ENCODE measurements around the gene DCUN1D4.
"Not testable (repeated sequence)": the region's sequence is repeated elsewhere in the genome, so short reads cannot be mapped to it uniquely, and the experiment has no call there.

DCUN1D4 gene

DNA sequence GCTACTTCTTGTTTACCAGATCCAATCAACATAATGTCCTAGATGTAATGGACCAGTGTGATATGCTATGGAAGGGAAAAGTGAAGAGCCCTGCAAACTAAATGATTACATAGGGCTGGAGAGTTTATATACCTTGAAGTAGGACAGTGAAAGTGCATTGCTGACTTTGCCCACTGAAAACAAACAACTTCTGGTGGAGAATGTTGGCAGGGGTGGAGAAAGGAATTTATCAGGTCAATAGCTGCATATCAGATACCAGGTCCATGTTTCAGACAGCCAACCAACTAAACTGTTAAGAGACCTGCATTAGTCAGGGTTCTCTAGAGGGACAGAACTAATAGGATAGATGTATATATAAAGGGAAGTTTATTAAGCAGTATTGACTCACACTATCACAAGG is 82.4 kb downstream of the DCUN1D4 start:
- no peaks in the 10 kb centered on the region for H3K36me3 ChIP-seq (ENCODE audit: insufficient read depth, low read length)
- no peaks in the 10 kb centered on the region for H3K27me3 ChIP-seq (ENCODE audit: insufficient read depth, low read length)
- no peak overlapping the region for H2AFZ ChIP-seq (ENCODE audit: low read depth, low read length)
- no peaks in the 10 kb centered on the region for H3K4me1 ChIP-seq (ENCODE audit: insufficient read depth, low read length)
- no peak overlapping the region for H3K4me3 ChIP-seq (ENCODE audit: low read length)
- no peaks in the 10 kb centered on the region for H3K9me3 ChIP-seq (ENCODE audit: low read length)

- Histone ChIP-seq H3K4me1 (ENCODE audit: insufficient read depth, low read length) (no peaks in the 10 kb centered on the region), H2AFZ (ENCODE audit: low read depth, low read length) (no peak overlapping the region), H3K9me3 (ENCODE audit: low read length) (no peaks in the 10 kb centered on the region), H3K4me3 (ENCODE audit: low read length) (no peak overlapping the region), H3K27me3 (ENCODE audit: insufficient read depth, low read length) (no peaks in the 10 kb centered on the region), H3K36me3 (ENCODE audit: insufficient read depth, low read length) (no peaks in the 10 kb centered on the region)
These were observed 87.6 kb downstream of the DCUN1D4 start for GRCh38 chr4:51930557-51930956.

GRCh38 chr4:51931461-51931860 is 88.5 kb downstream of the DCUN1D4 start:
- no peaks in the 10 kb centered on the region for H3K9me3 ChIP-seq (ENCODE audit: low read length)
- H3K4me1 ChIP-seq (ENCODE audit: insufficient read depth, low read length) = no peaks in the 10 kb centered on the region

GRCh38 chr4:51932261-51932660 is 89.3 kb downstream of the DCUN1D4 start:
- no peaks in the 10 kb centered on the region for H3K4me1 ChIP-seq (ENCODE audit: insufficient read depth, low read length)
- no peak overlapping the region for H2AFZ ChIP-seq (ENCODE audit: low read depth, low read length)
- H3K4me3 ChIP-seq (ENCODE audit: low read length) = no peak overlapping the region
- H3K27me3 ChIP-seq (ENCODE audit: insufficient read depth, low read length) = no peaks in the 10 kb centered on the region
- no peaks in the 10 kb centered on the region for H3K9me3 ChIP-seq (ENCODE audit: low read length)
- H3K36me3 ChIP-seq (ENCODE audit: insufficient read depth, low read length) = no peaks in the 10 kb centered on the region

More at GRCh38 chr4:51931461-51931860, 88.5 kb downstream of the DCUN1D4 start:
- Histone ChIP-seq H3K27me3 (ENCODE audit: insufficient read depth, low read length) (no peaks in the 10 kb centered on the region), H3K4me3 (ENCODE audit: low read length) (no peak overlapping the region), H2AFZ (ENCODE audit: low read depth, low read length) (no peak overlapping the region), H3K36me3 (ENCODE audit: insufficient read depth, low read length) (no peaks in the 10 kb centered on the region)

- no peak overlapping the region for H3K4me3 ChIP-seq (ENCODE audit: low read length)
- H3K9me3 ChIP-seq (ENCODE audit: low read length) = no peaks in the 10 kb centered on the region
These were observed 89.7 kb downstream of the DCUN1D4 start for GRCh38 chr4:51932684-51933083.

GRCh38 chr4:51940460-51940859 is 97.5 kb downstream of the DCUN1D4 start:
- H3K9me3 ChIP-seq (ENCODE audit: low read length); H2AFZ ChIP-seq (ENCODE audit: low read depth, low read length); H3K36me3 ChIP-seq (ENCODE audit: insufficient read depth, low read length); H3K27me3 ChIP-seq (ENCODE audit: insufficient read depth, low read length); H3K4me1 ChIP-seq (ENCODE audit: insufficient read depth, low read length); H3K4me3 ChIP-seq (ENCODE audit: low read length): not testable (repeated sequence)

More at GRCh38 chr4:51932684-51933083, 89.7 kb downstream of the DCUN1D4 start:
- Histone ChIP-seq H3K27me3 (ENCODE audit: insufficient read depth, low read length) (no peaks in the 10 kb centered on the region), H3K4me1 (ENCODE audit: insufficient read depth, low read length) (no peaks in the 10 kb centered on the region), H3K36me3 (ENCODE audit: insufficient read depth, low read length) (no peaks in the 10 kb centered on the region), H2AFZ (ENCODE audit: low read depth, low read length) (no peak overlapping the region)

DNA sequence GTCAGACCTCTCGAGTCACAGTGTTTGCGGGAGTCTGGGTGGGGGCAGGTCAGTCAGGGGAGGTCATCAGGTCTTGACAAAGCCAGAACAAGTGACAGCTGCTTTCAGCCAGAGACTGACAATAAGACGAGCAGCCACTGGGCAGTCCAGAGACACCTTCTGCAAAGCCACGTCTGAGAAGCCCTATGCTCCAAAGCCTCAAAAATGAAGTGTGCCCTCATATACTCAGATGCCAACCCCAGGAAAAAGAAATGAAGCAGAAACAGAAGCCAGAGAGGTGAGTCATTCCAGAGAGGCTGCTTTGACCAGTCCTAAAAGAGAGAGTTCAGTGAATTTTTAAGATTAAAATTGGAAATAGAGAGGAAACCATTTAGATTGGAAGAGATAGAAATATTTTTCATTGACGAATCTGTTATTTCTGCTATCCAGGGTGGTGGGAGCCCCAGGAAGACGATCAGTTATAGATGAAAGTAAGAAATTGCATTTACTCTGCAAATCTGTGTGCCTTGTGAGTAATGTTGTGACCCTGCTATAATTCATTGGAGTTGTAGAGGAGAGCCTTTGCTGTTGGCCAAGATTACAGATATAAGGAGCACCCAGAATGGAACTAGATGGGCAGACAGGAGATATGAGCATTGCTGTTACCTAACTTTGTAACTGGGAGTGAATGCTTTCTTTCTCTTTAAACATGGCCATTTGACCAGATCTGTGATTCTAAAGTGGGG is 99.3 kb downstream of the DCUN1D4 start:
- no peaks in the 10 kb centered on the region for H3K36me3 ChIP-seq (ENCODE audit: insufficient read depth, low read length)
- H3K4me3 ChIP-seq (ENCODE audit: low read length) = no peak overlapping the region
- no peaks in the 10 kb centered on the region for H3K9me3 ChIP-seq (ENCODE audit: low read length)
- H3K4me1 ChIP-seq (ENCODE audit: insufficient read depth, low read length) = no peaks in the 10 kb centered on the region
- H3K27me3 ChIP-seq (ENCODE audit: insufficient read depth, low read length) = no peaks in the 10 kb centered on the region
- H2AFZ ChIP-seq (ENCODE audit: low read depth, low read length) = no peak overlapping the region

GRCh38 chr4:51942833-51943215 is 99.9 kb downstream of the DCUN1D4 start:
- H3K4me3 ChIP-seq (ENCODE audit: low read length) = no peak overlapping the region
- H2AFZ ChIP-seq (ENCODE audit: low read depth, low read length) = no peak overlapping the region
- H3K36me3 ChIP-seq (ENCODE audit: insufficient read depth, low read length) = no peaks in the 10 kb centered on the region
- no peaks in the 10 kb centered on the region for H3K9me3 ChIP-seq (ENCODE audit: low read length)
- no peaks in the 10 kb centered on the region for H3K4me1 ChIP-seq (ENCODE audit: insufficient read depth, low read length)
- H3K27me3 ChIP-seq (ENCODE audit: insufficient read depth, low read length) = no peaks in the 10 kb centered on the region

DNA sequence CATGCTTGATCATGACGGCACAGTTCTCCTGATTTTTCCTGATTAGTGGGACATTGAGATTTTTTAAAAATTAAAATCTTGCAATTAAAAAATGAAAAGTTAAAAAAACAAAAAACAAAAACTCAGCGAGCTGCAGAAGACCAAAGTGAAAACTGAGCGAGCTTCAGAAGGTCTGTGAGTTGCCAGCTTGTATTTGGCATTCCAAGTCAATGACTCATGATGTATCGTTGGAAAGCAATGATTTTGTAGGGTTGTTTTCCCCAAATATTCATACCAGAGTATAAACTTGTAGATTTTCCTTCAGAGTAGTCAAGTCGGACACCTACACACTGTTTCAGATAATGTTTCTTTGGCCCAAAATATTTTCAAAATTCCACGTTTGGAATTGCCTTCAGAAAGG is 100.3 kb downstream of the DCUN1D4 start:
- no peaks in the 10 kb centered on the region for H3K27me3 ChIP-seq (ENCODE audit: insufficient read depth, low read length)
- no peak overlapping the region for H2AFZ ChIP-seq (ENCODE audit: low read depth, low read length)
- no peaks in the 10 kb centered on the region for H3K4me1 ChIP-seq (ENCODE audit: insufficient read depth, low read length)
- H3K36me3 ChIP-seq (ENCODE audit: insufficient read depth, low read length) = no peaks in the 10 kb centered on the region
- no peak overlapping the region for H3K4me3 ChIP-seq (ENCODE audit: low read length)
- no peaks in the 10 kb centered on the region for H3K9me3 ChIP-seq (ENCODE audit: low read length)

GRCh38 chr4:51958199-51958968 is 115.4 kb downstream of the DCUN1D4 start:
- no peaks in the 10 kb centered on the region for H3K9me3 ChIP-seq (ENCODE audit: low read length)
- H3K4me1 ChIP-seq (ENCODE audit: insufficient read depth, low read length) = no peaks in the 10 kb centered on the region
- peaks cover 3% of the 10 kb centered on the region for H3K27me3 ChIP-seq (ENCODE audit: insufficient read depth, low read length)
- H3K4me3 ChIP-seq (ENCODE audit: low read length) = no peak overlapping the region
- H2AFZ ChIP-seq (ENCODE audit: low read depth, low read length) = no peak overlapping the region
- H3K36me3 ChIP-seq (ENCODE audit: insufficient read depth, low read length) = no peaks in the 10 kb centered on the region

- Histone ChIP-seq H3K27me3 (ENCODE audit: insufficient read depth, low read length) (peaks cover 3% of the 10 kb centered on the region), H3K4me3 (ENCODE audit: low read length) (no peak overlapping the region), H2AFZ (ENCODE audit: low read depth, low read length) (no peak overlapping the region), H3K36me3 (ENCODE audit: insufficient read depth, low read length) (no peaks in the 10 kb centered on the region), H3K4me1 (ENCODE audit: insufficient read depth, low read length) (no peaks in the 10 kb centered on the region), H3K9me3 (ENCODE audit: low read length) (no peaks in the 10 kb centered on the region)
These were observed 117.5 kb downstream of the DCUN1D4 start for GRCh38 chr4:51960486-51960885.

DNA sequence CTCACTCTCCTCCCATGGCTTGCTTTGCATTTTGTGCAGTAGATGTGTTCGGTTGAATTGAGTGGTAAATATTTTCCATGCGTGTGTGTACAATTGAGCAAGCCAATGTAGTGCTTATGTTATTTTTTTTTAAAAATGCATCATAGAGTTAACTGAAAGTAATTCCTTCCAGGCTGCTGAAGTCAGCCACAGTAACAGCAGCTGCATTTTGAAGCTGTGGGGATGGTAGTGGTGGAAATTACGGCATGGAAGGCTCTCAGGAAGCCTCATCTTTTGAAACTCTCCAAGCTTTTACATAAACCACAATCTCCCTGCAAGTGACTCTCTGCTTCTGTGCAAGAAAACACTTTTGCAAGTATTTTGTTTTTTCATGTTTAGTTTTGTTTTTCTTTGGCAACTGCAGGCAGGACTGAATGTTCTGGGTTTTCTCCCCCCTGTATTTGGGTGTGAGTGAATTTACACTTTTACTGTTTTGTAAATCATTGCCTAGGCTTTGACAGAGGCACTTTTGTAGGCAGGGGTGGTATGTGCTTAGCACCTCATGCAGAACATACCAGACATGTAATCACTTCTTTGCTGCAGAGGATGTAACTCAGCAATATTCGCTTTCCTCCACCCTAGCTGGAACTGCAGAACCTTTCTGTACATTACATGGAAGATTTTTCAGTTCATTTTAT is 121.0 kb downstream of the DCUN1D4 start:
- Histone ChIP-seq H3K36me3 (ENCODE audit: insufficient read depth, low read length) (no peaks in the 10 kb centered on the region), H3K4me1 (ENCODE audit: insufficient read depth, low read length) (no peaks in the 10 kb centered on the region), H3K4me3 (ENCODE audit: low read length) (no peak overlapping the region), H3K9me3 (ENCODE audit: low read length) (no peaks in the 10 kb centered on the region), H3K27me3 (ENCODE audit: insufficient read depth, low read length) (no peaks in the 10 kb centered on the region), H2AFZ (ENCODE audit: low read depth, low read length) (no peak overlapping the region)

GRCh38 chr4:51965862-51966261 is 122.9 kb downstream of the DCUN1D4 start:
- Histone ChIP-seq H3K4me3 (ENCODE audit: low read length) (no peak overlapping the region), H2AFZ (ENCODE audit: low read depth, low read length) (no peak overlapping the region), H3K36me3 (ENCODE audit: insufficient read depth, low read length) (no peaks in the 10 kb centered on the region), H3K27me3 (ENCODE audit: insufficient read depth, low read length) (no peaks in the 10 kb centered on the region), H3K9me3 (ENCODE audit: low read length) (no peaks in the 10 kb centered on the region), H3K4me1 (ENCODE audit: insufficient read depth, low read length) (no peaks in the 10 kb centered on the region)

Data from neuron (in vitro differentiated cells).